WTC11 (cell line): Measurements from ENCODE around the gene GPR17. TPM values are rescaled to one million over a fixed set of nuclear protein-coding genes. Genes with fewer than 3 reads are reported as not detected.

Experiments
- ATAC-seq: fragments of 200-7000 bp; cut with Tn5 transposase; 2 replicates; pipeline ENCODE4 v1.10.0; 2021; ENCODE audit warnings: mild to moderate bottlenecking, moderate library complexity
- CTCF ChIA-PET: fragments of 300-600 bp; sonication (Branson Sonifier 250); formaldehyde crosslinking; loops from one replicate; lab custom pipeline; 2021; ENCODE audit warnings: antibody characterized with exemption; lab: Charles Lee
- POLR2A ChIA-PET: fragments of 350-600 bp; sonication (Branson Sonifier 250); formaldehyde crosslinking; loops from one replicate; lab custom pipeline; 2021; ENCODE audit warnings: antibody characterized with exemption; lab: Charles Lee
- DNase-seq: peaks from one replicate; pipeline ENCODE4 v3.0.0; 2021; ENCODE audit warnings: low spot score
- H3K27ac Mint-ChIP-seq: 2 replicates; pipeline ENCODE4 v1.8.0; 2021; ENCODE audit warnings: mixed read lengths
- H3K27me3 Mint-ChIP-seq: 2 replicates; pipeline ENCODE4 v1.8.0; 2021; ENCODE audit warnings: low read depth, mild to moderate bottlenecking, moderate library complexity, mixed read lengths
- H3K36me3 Mint-ChIP-seq: 2 replicates; pipeline ENCODE4 v1.8.0; 2021; ENCODE audit warnings: mixed read lengths
- H3K4me1 Mint-ChIP-seq: 2 replicates; pipeline ENCODE4 v1.8.0; 2022; ENCODE audit warnings: mixed read lengths
- H3K4me3 Mint-ChIP-seq: 2 replicates; pipeline ENCODE4 v1.8.0; 2021; ENCODE audit warnings: mild to moderate bottlenecking, moderate library complexity, mixed read lengths
- H3K9me3 Mint-ChIP-seq: 2 replicates; pipeline ENCODE4 v1.8.0; 2021; ENCODE audit warnings: mixed read lengths
- ATF1 ChIP-seq: sonication (generic); formaldehyde crosslinking; IDR thresholded peaks from 2 replicates; pipeline ENCODE4 v1.8.1; 2023; ENCODE audit warnings: mild to moderate bottlenecking, moderate library complexity, missing genetic modification reagents
- ESRRA ChIP-seq: sonication (generic); formaldehyde crosslinking; IDR thresholded peaks from 2 replicates; pipeline ENCODE4 v1.8.1; 2022; ENCODE audit warnings: mild to moderate bottlenecking, missing genetic modification reagents, borderline replicate concordance
- GABPB1 ChIP-seq: sonication (generic); formaldehyde crosslinking; IDR thresholded peaks from 2 replicates; pipeline ENCODE4 v1.8.1; 2023; ENCODE audit warnings: mild to moderate bottlenecking, missing genetic modification reagents
- MXD4 ChIP-seq: fragments of 250-450 bp; sonication (Bioruptor Pico); IDR thresholded peaks from 2 replicates; pipeline ENCODE4 v1.8.0; 2021; ENCODE audit warnings: mild to moderate bottlenecking, moderate library complexity, borderline replicate concordance
- SMAD4 ChIP-seq: sonication (generic); formaldehyde crosslinking; IDR thresholded peaks from 2 replicates; pipeline ENCODE4 v1.8.0; 2022; ENCODE audit warnings: mild to moderate bottlenecking, missing genetic modification reagents
- ZNF219 ChIP-seq: sonication (generic); formaldehyde crosslinking; IDR thresholded peaks from 2 replicates; pipeline ENCODE4 v1.8.0; 2023; ENCODE audit warnings: missing genetic modification reagents, mild to moderate bottlenecking, borderline replicate concordance
- total RNA-seq: library from RNA; stranded (reverse); gene quantifications from 3 replicates; pipeline ENCODE4 v1.2.3, GENCODE V29; 2021
- TF ChIP-seq, protein P1 (sequence below): fragments of 250-450 bp; sonication (Bioruptor Pico); IDR thresholded peaks from 2 replicates; pipeline ENCODE4 v1.9.0; 2021; ENCODE audit warnings: mild to moderate bottlenecking, borderline replicate concordance
- TF ChIP-seq, protein P2 (sequence below): sonication (generic); formaldehyde crosslinking; IDR thresholded peaks from 2 replicates; pipeline ENCODE4 v1.8.1; 2023; ENCODE audit warnings: mild to moderate bottlenecking, missing genetic modification reagents, borderline replicate concordance
- TF ChIP-seq, protein P3 (sequence below): sonication (generic); formaldehyde crosslinking; IDR thresholded peaks from 2 replicates; pipeline ENCODE4 v1.8.1; 2023; ENCODE audit warnings: mild to moderate bottlenecking, moderate library complexity, missing genetic modification reagents
- TF ChIP-seq, protein P4 (sequence below): sonication (generic); formaldehyde crosslinking; IDR thresholded peaks from 2 replicates; pipeline ENCODE4 v1.8.0; 2022; ENCODE audit warnings: mild to moderate bottlenecking, missing genetic modification reagents
- TF ChIP-seq, protein P5 (sequence below): sonication (generic); formaldehyde crosslinking; IDR thresholded peaks from 2 replicates; pipeline ENCODE4 v1.8.0; 2022; ENCODE audit warnings: mild to moderate bottlenecking, missing genetic modification reagents

Gene GPR17
- total RNA-seq, 1 experiment from 2014 or later, result not detected

DNA sequence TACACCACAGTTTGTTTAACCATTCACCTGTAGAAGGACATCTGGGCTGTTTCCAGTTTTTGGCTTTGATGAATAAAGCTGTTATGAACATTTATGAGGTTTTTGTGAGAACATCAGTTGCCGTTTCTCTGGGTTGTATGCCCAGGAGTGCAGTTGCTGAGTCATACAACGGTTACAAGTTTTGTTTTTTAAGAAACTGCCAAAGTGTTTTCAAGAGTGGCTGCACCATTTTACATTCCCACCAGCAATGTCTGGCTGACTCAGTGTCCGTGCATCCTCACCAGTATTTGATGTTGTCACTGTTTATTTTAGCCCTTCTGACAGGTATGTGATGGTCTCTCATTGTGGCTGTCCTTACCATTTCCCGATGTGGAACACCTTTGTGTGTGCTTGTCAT lies 48.0 kb upstream of the GPR17 start (continued):
- TF ChIP-seq, protein P1, sequence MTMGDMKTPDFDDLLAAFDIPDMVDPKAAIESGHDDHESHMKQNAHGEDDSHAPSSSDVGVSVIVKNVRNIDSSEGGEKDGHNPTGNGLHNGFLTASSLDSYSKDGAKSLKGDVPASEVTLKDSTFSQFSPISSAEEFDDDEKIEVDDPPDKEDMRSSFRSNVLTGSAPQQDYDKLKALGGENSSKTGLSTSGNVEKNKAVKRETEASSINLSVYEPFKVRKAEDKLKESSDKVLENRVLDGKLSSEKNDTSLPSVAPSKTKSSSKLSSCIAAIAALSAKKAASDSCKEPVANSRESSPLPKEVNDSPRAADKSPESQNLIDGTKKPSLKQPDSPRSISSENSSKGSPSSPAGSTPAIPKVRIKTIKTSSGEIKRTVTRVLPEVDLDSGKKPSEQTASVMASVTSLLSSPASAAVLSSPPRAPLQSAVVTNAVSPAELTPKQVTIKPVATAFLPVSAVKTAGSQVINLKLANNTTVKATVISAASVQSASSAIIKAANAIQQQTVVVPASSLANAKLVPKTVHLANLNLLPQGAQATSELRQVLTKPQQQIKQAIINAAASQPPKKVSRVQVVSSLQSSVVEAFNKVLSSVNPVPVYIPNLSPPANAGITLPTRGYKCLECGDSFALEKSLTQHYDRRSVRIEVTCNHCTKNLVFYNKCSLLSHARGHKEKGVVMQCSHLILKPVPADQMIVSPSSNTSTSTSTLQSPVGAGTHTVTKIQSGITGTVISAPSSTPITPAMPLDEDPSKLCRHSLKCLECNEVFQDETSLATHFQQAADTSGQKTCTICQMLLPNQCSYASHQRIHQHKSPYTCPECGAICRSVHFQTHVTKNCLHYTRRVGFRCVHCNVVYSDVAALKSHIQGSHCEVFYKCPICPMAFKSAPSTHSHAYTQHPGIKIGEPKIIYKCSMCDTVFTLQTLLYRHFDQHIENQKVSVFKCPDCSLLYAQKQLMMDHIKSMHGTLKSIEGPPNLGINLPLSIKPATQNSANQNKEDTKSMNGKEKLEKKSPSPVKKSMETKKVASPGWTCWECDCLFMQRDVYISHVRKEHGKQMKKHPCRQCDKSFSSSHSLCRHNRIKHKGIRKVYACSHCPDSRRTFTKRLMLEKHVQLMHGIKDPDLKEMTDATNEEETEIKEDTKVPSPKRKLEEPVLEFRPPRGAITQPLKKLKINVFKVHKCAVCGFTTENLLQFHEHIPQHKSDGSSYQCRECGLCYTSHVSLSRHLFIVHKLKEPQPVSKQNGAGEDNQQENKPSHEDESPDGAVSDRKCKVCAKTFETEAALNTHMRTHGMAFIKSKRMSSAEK (CRISPR knock-in tag), result no peak
- TF ChIP-seq ATF1 (CRISPR knock-in tag) (no peak), ESRRA (CRISPR knock-in tag) (no peak), GABPB1 (CRISPR knock-in tag) (no peak), MXD4 (CRISPR knock-in tag) (no peak)
- TF ChIP-seq, protein P2, sequence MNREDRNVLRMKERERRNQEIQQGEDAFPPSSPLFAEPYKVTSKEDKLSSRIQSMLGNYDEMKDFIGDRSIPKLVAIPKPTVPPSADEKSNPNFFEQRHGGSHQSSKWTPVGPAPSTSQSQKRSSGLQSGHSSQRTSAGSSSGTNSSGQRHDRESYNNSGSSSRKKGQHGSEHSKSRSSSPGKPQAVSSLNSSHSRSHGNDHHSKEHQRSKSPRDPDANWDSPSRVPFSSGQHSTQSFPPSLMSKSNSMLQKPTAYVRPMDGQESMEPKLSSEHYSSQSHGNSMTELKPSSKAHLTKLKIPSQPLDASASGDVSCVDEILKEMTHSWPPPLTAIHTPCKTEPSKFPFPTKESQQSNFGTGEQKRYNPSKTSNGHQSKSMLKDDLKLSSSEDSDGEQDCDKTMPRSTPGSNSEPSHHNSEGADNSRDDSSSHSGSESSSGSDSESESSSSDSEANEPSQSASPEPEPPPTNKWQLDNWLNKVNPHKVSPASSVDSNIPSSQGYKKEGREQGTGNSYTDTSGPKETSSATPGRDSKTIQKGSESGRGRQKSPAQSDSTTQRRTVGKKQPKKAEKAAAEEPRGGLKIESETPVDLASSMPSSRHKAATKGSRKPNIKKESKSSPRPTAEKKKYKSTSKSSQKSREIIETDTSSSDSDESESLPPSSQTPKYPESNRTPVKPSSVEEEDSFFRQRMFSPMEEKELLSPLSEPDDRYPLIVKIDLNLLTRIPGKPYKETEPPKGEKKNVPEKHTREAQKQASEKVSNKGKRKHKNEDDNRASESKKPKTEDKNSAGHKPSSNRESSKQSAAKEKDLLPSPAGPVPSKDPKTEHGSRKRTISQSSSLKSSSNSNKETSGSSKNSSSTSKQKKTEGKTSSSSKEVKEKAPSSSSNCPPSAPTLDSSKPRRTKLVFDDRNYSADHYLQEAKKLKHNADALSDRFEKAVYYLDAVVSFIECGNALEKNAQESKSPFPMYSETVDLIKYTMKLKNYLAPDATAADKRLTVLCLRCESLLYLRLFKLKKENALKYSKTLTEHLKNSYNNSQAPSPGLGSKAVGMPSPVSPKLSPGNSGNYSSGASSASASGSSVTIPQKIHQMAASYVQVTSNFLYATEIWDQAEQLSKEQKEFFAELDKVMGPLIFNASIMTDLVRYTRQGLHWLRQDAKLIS, result no peak
- TF ChIP-seq, protein P3, sequence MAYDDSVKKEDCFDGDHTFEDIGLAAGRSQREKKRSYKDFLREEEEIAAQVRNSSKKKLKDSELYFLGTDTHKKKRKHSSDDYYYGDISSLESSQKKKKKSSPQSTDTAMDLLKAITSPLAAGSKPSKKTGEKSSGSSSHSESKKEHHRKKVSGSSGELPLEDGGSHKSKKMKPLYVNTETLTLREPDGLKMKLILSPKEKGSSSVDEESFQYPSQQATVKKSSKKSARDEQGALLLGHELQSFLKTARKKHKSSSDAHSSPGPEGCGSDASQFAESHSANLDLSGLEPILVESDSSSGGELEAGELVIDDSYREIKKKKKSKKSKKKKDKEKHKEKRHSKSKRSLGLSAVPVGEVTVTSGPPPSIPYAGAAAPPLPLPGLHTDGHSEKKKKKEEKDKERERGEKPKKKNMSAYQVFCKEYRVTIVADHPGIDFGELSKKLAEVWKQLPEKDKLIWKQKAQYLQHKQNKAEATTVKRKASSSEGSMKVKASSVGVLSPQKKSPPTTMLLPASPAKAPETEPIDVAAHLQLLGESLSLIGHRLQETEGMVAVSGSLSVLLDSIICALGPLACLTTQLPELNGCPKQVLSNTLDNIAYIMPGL (CRISPR knock-in tag), result no peak
- TF ChIP-seq, all 79 proteins: peak for 0

DNA sequence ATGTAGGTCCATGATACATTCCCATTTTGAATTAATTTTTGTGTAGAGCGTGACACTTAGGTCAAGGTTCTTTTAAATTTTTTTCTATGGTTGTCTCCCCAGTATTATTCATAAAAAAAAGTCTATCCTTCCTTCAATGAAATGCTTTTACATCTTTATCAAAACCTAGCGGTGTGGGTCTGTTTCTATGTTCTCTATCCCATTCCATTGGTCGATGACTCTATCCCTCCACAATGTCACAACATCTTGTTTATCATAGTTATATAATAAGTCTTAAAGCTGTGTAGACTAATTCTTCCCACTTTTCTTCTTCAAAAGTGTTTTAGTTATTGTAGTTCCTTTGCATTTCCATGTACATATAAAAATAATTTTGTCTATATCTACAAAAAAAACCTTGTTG lies 47.2 kb upstream of the GPR17 start:
- Mint-ChIP-seq H3K9me3 (peaks cover 7% of the 10 kb centered on the region), H3K27ac (no peak overlapping the region), H3K27me3 (peaks cover 3% of the 10 kb centered on the region; the same call in 1 of the 2 replicates), H3K4me3 (no peak overlapping the region), H3K4me1 (no peaks in the 10 kb centered on the region), H3K36me3 (no peaks in the 10 kb centered on the region)
- ChIA-PET POLR2A (no interaction called here), CTCF (interaction anchor here (0.9 kb wide), 1 partner anchor 12 kb away, joined by 3 read pairs; no protein-coding TSS in a partner anchor)
- DNase-seq (no peak), ATAC-seq (no peak)
- TF ChIP-seq, protein P4, sequence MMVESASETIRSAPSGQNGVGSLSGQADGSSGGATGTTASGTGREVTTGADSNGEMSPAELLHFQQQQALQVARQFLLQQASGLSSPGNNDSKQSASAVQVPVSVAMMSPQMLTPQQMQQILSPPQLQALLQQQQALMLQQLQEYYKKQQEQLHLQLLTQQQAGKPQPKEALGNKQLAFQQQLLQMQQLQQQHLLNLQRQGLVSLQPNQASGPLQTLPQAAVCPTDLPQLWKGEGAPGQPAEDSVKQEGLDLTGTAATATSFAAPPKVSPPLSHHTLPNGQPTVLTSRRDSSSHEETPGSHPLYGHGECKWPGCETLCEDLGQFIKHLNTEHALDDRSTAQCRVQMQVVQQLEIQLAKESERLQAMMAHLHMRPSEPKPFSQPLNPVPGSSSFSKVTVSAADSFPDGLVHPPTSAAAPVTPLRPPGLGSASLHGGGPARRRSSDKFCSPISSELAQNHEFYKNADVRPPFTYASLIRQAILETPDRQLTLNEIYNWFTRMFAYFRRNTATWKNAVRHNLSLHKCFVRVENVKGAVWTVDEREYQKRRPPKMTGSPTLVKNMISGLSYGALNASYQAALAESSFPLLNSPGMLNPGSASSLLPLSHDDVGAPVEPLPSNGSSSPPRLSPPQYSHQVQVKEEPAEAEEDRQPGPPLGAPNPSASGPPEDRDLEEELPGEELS (CRISPR knock-in tag), result no peak
- TF ChIP-seq, protein P5, sequence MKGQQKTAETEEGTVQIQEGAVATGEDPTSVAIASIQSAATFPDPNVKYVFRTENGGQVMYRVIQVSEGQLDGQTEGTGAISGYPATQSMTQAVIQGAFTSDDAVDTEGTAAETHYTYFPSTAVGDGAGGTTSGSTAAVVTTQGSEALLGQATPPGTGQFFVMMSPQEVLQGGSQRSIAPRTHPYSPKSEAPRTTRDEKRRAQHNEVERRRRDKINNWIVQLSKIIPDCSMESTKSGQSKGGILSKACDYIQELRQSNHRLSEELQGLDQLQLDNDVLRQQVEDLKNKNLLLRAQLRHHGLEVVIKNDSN, result no peak
- TF ChIP-seq SMAD4 (CRISPR knock-in tag) (no peak), ZNF219 (no peak)
